ENCODE data around the gene PIGC. TPM values are rescaled to one million over a fixed set of nuclear protein-coding genes. Genes with fewer than 3 reads are reported as not detected.
A peak's percentile ranks its signal among the peaks of the same experiment; 100 is the strongest.

PIGC gene
- total and polyA plus RNA-seq, 2 donors (not counting 3 experiments of a cell fraction or from before 2014, with no cell fraction given) = 16.1 to 25.8 TPM

DNA sequence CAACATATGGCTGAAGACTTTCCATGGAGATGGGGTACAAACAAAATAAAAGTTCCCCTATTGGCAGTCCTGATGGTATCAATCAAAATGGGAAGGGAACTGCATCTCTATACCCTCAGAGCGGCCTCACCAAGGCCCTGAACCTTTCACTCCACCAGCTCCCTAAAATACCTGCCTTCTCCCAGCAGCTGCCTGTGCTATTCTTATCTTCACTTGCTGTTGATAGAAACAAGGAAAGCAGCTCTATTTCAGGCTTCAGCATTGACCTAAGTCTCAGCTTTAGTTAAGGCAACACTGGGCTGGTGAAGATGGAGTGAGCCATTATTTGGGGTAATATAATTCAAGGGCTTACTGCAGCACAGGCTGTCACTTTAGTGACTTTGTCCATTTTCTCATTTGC, 21.7 kb upstream of the PIGC start:
- intact Hi-C loops (cut with micrococcal nuclease) (no loop called here), dilution Hi-C loops (cut with MboI; ENCODE audit: extremely low pct_ligation_motif_present, low sequenced_read_pairs) (no loop called here)
- H3K27me3 ChIP-seq (ENCODE audit: control insufficient read depth in 2 of 2, insufficient read depth in 2 of 2, low read length in 2 of 2) = peaks cover 0 to 3% of the 10 kb centered on the region in 2 experiments
- no peak overlapping the region for H3K9ac ChIP-seq (replicated peaks; ENCODE audit: extremely low read depth, insufficient read depth, low read length)
- no peak overlapping the region for H3K4me3 ChIP-seq (replicated peaks in 1 of 3; ENCODE audit: insufficient read depth in 1 of 3, low read depth in 1 of 3, low read length in 3 of 3)
- no TSS peak for BruUV-seq (replicated peaks)
- no peaks in the 10 kb centered on the region for H3K4me1 ChIP-seq (ENCODE audit: control insufficient read depth, extremely low read depth, insufficient read depth, low read length)
- H3K79me2 ChIP-seq (ENCODE audit: control insufficient read depth, insufficient read depth, low read length) = no peaks in the 10 kb centered on the region
- DNase-seq (ENCODE audit: low read depth, low spot score) (no peak), FAIRE-seq (no peak)
- H4K20me1 ChIP-seq (replicated peaks; ENCODE audit: control insufficient read depth, extremely low read depth, insufficient read depth, low read length) = no peaks in the 10 kb centered on the region
- no peaks in the 10 kb centered on the region for H3K9me3 ChIP-seq (replicated peaks; ENCODE audit: control insufficient read depth, insufficient read depth, low read length)
- H3K4me2 ChIP-seq (ENCODE audit: insufficient read depth, low read length) = no peak overlapping the region
- ChIA-PET POLR2A (no interaction called here), CTCF (interaction anchor here (1.1 kb wide), 1 partner anchor 85 kb away, joined by 3 read pairs; no protein-coding TSS in a partner anchor)
- H2AFZ ChIP-seq (ENCODE audit: low read depth, low read length) = no peak overlapping the region
- H3K9me1 ChIP-seq (replicated peaks; ENCODE audit: control insufficient read depth, extremely low read depth, insufficient read depth, low read length) = no peaks in the 10 kb centered on the region
- H3K36me3 ChIP-seq (ENCODE audit: control insufficient read depth in 2 of 2, extremely low read depth in 1 of 2, insufficient read depth in 2 of 2, low read length in 2 of 2) = no peaks in the 10 kb centered on the region
- no peak for TF ChIP-seq MYC (IDR thresholded peaks at IDR 0.05; ENCODE audit: low read depth, low read length)
- no peak for TF ChIP-seq POLR2AphosphoS5 (IDR thresholded peaks at IDR 0.05; ENCODE audit: insufficient read depth, low read depth, low read length)
- TF ChIP-seq GATA2 (IDR thresholded peaks at IDR 0.05; ENCODE audit: insufficient read depth, insufficient read length, low read depth, low read length) = no peak
- no peak overlapping the region for H3K27ac ChIP-seq (ENCODE audit: insufficient read depth, low read depth, low read length)

DNA sequence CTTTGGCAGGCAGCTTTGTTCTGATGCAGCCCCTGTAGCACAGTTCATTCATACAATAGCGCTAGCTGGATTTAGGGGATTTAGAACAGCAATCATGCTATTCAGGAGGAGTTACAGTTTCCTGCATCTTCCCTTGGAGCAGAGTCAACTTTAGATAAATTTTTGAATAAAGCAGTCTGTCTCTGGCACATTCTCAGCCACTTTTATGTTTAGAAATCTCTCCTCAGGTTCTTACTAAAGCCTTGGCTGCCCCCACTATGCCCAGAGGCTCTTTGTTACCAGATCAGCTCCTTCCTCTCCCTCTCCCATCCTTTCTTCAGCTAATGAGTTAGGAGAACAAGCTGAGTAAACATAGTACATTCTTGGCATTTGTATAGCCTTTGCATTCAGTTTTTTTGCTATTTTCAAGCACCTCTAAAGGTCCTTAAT, 17.0 kb upstream of the PIGC start:
- Histone ChIP-seq H3K27ac (ENCODE audit: insufficient read depth, low read depth, low read length) (no peak overlapping the region), H3K4me3 (replicated peaks in 1 of 3; ENCODE audit: insufficient read depth in 1 of 3, low read depth in 1 of 3, low read length in 3 of 3) (no peak overlapping the region), H3K9ac (replicated peaks; ENCODE audit: extremely low read depth, insufficient read depth, low read length) (no peak overlapping the region), H3K27me3 (ENCODE audit: control insufficient read depth in 2 of 2, insufficient read depth in 2 of 2, low read length in 2 of 2) (peaks cover 0 to 3% of the 10 kb centered on the region in 2 experiments), H3K36me3 (ENCODE audit: control insufficient read depth in 2 of 2, extremely low read depth in 1 of 2, insufficient read depth in 2 of 2, low read length in 2 of 2) (no peaks in the 10 kb centered on the region), H3K9me1 (replicated peaks; ENCODE audit: control insufficient read depth, extremely low read depth, insufficient read depth, low read length) (no peaks in the 10 kb centered on the region), H3K4me2 (ENCODE audit: insufficient read depth, low read length) (no peak overlapping the region), H3K9me3 (replicated peaks; ENCODE audit: control insufficient read depth, insufficient read depth, low read length) (no peaks in the 10 kb centered on the region), H3K4me1 (ENCODE audit: control insufficient read depth, extremely low read depth, insufficient read depth, low read length) (no peaks in the 10 kb centered on the region), H3K79me2 (ENCODE audit: control insufficient read depth, insufficient read depth, low read length) (no peaks in the 10 kb centered on the region), H2AFZ (ENCODE audit: low read depth, low read length) (no peak overlapping the region), H4K20me1 (replicated peaks; ENCODE audit: control insufficient read depth, extremely low read depth, insufficient read depth, low read length) (no peaks in the 10 kb centered on the region)
- TF ChIP-seq JUN (IDR thresholded peaks at IDR 0.05; ENCODE audit: borderline replicate concordance, insufficient read depth, insufficient read length, low read depth) (no peak), POLR2AphosphoS5 (IDR thresholded peaks at IDR 0.05; ENCODE audit: insufficient read depth, low read depth, low read length) (no peak), EZH2 (IDR thresholded peaks at IDR 0.05; ENCODE audit: borderline replicate concordance, low read depth, low read length, severe bottlenecking) (no peak), FOS (IDR thresholded peaks at IDR 0.05; ENCODE audit: borderline replicate concordance, insufficient read depth, low read length) (no peak), GATA2 (IDR thresholded peaks at IDR 0.05; ENCODE audit: insufficient read depth, insufficient read length, low read depth, low read length) (no peak)
- TF ChIP-seq, protein P1, sequence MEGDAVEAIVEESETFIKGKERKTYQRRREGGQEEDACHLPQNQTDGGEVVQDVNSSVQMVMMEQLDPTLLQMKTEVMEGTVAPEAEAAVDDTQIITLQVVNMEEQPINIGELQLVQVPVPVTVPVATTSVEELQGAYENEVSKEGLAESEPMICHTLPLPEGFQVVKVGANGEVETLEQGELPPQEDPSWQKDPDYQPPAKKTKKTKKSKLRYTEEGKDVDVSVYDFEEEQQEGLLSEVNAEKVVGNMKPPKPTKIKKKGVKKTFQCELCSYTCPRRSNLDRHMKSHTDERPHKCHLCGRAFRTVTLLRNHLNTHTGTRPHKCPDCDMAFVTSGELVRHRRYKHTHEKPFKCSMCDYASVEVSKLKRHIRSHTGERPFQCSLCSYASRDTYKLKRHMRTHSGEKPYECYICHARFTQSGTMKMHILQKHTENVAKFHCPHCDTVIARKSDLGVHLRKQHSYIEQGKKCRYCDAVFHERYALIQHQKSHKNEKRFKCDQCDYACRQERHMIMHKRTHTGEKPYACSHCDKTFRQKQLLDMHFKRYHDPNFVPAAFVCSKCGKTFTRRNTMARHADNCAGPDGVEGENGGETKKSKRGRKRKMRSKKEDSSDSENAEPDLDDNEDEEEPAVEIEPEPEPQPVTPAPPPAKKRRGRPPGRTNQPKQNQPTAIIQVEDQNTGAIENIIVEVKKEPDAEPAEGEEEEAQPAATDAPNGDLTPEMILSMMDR (IDR thresholded peaks at IDR 0.05; ENCODE audit: extremely low read depth in 1 of 2, insufficient read depth in 1 of 2, low read depth in 1 of 2, low read length in 2 of 2) = no peak
- FAIRE-seq = no peak
- BruUV-seq (replicated peaks) = no TSS peak
- ChIA-PET POLR2A (no interaction called here), CTCF (interaction anchor here (1.0 to 2.5 kb wide), 2 partner anchors 10 to 259 kb away, joined by 3 to 9 read pairs; no protein-coding TSS in a partner anchor)
- peak; percentile 44 for DNase-seq (ENCODE audit: low read depth, low spot score)
- dilution Hi-C loops (cut with MboI; ENCODE audit: extremely low pct_ligation_motif_present, low sequenced_read_pairs) = no loop called here
- intact Hi-C loops (cut with micrococcal nuclease) = no loop called here
